ENCODE results near the gene PRRT1.
"Not testable (repeated sequence)": the region's sequence is repeated elsewhere in the genome, so short reads cannot be mapped to it uniquely, and the experiment has no call there.

The PRRT1 gene

DNA sequence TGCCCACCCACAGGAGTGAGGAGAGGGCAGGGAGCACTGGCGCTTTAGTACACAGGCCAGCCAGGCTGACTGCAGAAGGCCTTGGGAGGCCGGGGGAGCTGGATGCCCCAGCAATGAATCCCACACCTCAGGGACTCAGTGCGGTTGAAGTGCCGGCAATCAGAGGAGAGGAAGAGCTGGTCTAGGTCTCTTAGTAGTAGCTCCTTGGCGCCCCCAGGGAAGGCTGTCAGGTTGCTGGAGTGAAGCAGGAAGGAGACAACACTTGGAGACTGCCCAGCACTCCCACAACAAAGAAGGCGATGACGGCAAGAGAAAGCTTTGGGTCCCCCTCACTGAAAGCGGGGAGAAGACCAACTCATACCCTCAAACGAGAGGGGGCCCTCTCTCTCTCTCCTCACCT is 34.3 kb downstream of the PRRT1 start:
- DNase-seq: no peak

DNA sequence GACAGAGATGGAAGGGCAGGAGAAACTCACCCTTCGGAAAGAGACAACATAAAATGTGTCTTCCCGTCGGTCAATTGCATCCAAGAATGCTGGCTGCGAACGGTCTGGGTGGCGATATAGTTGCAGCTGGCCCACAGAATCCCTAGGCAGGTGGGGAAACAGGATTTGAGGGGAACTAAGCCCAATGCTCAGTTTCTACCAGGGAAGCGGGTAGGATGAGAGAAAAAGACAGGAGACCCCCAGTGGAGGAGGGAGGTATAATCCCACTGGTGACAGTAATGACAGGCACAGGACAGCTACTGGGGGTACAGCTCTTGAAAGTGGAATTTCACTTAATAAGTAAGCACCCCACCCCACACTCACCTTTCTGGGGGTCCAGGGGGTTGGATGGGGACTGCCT is 35.1 kb downstream of the PRRT1 start:
- DNase-seq: no peak

DNA sequence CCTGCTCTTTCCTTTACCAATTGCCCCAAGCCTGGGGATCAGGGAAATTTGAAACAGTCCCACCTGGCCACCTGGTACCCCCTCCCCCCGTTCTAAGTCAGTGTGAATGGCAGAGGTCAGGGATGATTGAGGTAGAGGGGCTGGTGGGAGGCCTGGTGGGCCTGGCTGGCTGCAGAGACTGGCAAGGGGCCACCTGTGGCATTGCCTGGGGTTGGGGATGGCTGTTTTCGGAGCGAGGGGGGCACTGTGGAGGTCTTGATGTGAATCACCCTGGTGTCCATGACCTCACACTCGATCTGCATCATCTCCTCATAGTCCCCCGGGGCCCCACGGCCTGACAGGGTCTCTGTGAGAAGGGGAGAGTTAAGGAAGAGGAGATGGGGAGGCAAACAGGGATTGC is 36.1 kb downstream of the PRRT1 start:
- DNase-seq: no peak

DNA sequence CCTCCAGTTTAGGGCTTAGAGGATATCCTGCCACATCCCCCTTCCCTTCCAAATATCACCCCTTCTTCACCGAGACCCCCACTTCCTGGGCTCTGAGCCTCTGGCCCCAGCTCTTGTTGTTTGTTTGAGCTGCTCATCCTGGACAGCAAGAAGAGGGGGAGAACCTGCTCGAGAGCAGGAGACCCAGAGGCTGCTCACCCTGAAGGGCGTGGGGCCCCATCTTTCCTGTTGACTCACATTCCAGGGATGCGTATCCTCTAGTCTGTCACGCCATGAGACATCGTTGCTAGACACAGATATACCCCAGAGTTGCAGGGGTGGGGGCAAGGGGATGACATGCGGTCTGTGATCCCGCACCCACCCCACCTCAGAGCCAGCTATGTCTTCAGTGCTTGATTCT is 36.9 kb downstream of the PRRT1 start:
- no peak for DNase-seq

DNA sequence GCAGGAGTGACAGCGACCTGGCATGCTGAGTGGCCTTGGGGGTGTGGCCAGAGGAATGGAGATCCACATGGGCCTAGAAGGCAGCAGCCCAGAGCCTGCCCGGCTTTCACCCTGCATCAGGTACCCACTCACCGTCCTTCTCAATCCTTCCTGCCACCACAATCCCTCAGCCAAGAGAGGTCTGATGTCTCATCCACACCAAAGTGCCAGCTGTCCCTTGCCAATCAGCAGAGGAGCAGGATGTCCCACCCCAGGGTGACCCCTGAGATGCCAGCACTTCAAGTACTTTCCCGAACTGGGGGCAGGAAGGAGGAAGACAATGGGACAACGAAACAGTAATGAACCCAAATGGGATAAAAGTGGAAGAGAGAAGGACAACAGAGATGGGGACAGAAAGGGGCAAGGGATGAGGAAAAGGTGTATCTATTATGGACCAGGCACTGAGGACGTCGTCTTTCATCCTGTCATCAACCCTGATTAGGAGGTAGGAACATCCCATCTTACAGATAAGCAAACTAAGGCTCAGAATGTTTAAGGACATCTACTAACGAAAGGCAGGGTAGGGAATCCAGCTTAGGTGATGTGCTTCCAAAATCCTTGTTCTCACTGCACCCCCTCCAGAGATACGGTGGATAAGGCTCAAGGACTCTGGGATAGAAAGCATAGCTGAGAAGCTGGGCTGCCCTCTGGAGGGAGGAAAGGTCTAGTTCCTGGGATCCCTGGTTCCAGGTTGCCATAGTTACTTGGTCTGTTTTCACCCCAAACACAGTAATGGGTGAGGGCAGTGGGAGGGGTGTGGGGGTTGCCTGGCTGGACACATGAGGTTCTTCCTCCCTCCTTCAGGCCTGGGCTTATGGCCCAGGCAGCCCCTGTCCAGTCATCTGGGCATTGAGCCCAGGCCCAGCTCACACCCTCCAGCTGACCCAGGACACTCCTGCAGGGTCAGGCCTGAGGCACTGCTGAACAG is 38.1 kb downstream of the PRRT1 start:
- no peak for DNase-seq

DNA sequence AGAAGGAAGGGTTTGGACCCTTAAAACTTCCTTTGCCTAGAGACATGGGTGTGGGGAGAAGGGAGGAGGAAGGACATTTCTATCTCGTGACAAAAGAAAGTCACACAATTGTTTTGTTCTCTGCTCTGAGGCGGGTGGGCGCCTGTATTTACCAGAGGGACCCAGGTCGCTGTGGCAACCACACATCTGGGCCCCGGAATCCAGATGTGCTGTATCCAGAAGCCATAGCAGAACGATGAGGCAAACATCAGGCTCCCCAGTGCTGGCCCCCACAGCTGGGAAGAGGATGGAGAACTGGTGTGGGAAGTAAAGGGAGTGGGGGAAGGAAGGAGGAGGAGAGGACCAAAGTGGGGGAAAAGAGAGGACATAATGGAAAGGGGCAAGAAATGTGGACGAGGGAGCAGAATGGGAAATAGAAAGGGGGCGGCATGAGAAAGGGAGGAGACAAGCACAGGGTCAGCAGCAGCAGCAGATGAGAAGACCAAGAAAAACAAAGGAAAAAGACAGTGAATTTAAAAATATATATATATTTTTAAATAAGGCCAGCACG is 39.2 kb downstream of the PRRT1 start:
- no peak for DNase-seq

DNA sequence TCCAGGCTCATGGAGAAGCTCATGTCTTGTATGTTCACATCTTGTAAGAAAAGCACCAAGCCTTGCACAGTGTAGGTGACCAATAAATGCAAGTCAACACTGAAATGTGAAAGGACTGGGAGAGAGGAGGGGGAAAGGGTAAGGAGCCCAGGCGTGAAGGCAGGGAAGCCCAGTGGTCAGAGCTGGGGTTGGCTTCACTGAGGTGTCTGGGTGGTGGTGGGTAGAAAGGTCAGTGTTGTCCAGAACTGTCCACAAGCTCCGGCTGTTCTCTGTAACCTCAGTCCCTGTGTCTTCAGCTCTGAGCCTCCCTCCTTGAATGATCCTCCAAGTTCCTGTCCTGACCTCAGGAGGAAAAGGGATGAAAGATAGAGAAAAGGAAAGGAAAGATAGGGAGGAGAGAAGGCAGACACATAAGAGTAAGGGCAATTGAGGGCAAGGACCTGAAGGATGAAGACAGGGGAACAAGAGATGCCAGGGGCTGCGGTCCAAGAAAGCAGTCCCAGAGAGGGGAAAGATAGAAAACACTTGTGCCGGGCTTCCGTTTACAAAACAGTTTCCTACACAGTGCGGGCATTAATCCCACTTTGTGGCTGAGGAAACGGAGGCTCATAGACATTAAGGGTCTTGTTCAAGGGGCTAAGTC is 40.2 kb downstream of the PRRT1 start:
- no peak for DNase-seq

DNA sequence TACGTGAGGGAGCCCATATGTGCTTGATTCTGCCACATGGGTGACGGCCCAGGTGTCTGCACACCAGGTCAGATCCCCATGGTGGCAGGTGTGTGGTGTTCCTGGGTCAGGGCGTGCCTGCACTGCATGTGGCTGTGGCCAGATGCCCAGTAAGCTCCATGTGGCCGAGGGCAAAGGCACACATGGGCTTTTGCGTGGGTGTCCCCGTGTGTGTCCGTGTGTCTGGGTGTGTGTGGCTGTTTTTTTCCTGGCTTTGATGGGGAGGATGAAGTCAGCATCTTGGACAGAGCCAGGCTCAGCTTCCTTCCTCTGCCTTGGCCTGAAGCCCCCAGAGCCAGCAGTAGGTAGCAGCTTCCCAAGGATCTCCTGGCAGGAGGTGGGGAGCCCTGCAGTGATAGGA is 41.1 kb downstream of the PRRT1 start:
- no peak for DNase-seq

DNA sequence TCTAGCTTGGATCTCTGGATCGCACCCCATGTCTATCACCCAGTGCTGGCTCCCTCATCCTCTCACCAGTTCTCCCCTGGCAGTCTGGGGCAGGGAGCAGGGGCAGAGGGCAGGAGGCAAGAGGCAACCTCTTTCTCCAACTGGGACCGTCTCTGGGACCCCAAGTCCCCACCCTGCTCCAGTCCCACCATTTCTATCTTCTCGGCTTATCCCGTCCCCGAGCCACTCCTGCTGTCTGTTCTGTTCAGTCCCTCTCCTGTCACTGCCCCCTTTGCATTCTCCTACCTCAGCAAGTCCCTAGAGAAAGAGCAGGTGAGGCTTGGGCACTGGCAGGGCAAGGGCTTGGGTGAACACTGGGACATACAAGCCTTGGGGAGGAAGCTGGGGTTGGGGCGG is 42.0 kb downstream of the PRRT1 start:
- DNase-seq: no peak

DNA sequence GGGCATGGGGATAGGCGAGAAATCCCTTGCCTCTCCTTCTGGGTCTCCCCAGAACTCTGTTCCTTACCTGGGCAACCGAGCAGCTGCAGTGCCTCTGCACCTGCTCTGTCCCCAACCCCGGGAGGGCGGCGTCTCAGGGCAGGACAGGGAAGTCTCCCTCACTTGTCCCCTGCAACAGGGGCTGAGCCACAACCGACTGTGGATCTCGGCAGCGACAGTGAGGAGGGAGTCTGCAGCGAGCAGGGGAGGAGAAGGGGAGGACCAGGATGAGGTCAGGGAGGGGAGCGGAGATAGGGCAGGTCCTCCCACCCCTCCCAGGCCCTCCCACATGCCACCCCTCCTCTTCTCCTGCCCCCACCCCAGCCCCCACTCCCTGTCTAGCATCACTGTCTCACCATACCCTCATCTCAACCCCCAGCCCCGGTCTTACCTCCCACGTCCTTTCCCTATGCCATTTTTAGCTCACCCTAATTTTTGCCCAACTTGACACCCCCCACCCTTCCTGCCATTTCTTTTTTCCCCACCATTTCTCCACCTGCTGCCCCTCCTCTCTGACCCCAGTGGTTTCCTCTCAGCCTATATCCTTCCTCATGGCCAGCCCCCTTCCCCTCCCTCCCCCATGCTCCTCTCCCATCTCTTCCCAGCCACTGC is 42.5 kb downstream of the PRRT1 start, which contains the start of gene TNXB:
Gene TNXB, minus strand, starts transcription at position 225 of the 651 bp plus-strand sequence. CDS start 11,140 bp downstream, outside the sequence.
- no peak for DNase-seq

DNA sequence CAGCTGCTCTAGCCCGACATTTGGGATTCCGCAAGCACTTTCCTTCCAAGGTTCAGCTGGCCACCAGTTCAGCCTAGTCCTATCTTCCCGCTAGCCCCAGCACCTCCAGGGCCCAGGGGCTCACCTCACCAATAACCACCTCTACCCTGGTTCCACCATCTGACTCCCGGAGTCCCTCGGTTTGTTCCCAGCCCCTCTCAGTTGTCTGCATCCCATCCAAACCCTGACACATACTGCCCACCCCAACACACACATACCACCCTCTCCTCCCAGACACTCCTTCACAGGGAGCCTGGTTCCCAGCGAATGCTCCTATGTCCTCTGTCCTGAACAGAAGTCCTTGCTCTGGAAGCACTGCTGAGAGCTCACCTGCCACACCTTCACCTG is 43.0 kb downstream of the PRRT1 start:
- DNase-seq: no peak

DNA sequence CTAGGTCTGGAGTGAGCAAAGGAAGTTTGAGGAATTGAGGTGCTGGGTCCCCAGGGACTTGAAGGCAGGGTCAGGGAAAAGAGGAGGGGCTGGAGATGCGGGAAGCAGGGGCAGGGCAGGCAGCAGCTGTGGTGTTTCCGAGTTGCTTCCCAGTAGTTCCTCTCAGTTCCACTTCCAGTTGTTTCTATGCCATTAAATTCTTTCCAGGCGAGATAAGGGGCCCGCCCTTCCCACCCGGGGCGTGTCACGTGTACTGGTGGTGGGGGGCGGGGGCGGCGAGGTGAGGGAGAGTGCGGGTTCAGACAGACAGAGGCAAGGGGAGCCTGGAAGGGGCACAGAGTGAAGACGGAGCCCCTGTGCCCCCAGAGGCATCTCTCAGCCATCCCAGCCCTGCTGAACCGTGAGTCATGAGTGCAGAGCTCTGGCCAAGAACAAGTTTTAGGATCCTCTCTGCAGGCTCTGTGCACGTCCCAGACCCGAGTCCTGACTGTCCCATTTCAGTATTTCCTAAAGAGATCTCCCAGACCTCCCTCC is 43.6 kb downstream of the PRRT1 start:
- no peak for DNase-seq

DNA sequence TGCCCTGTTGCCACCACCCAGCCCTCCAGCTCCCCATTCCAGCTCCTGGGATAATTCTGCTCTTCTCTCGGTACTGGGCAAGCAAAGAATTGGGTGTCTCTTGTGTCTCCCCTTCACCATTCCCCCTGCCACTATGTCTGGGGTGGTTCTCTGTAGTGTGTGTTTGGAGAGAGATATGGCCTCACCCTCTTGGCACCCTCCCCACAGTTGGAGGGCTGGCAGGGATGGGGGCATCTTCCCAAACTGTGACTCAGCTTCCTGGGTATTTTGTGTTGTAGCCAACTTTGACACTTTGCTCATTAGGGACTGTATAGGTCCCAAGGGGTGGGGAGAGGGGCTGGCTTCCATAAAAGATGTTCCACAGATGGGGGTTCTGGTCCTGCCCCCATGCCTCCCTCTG is 44.3 kb downstream of the PRRT1 start:
- DNase-seq: no peak

DNA sequence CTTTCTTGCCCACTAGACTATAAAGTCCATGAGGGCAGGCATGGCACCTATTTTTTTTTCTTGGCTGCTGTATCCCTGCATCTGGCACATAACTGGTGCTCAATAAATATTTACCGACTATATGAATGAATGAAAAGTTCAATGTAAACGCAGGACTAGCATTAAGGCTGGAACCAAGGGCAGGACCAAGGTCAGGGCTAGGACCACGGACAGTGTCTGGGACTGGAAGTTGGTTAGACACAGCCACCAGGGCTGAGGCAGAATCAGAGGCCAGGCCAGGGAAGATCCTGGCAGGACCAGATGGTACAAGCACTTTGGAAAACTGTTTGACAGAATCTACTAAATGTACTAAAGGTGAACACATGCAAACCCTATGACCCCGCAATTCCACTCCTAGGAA is 46.3 kb downstream of the PRRT1 start:
- no peak for DNase-seq

DNA sequence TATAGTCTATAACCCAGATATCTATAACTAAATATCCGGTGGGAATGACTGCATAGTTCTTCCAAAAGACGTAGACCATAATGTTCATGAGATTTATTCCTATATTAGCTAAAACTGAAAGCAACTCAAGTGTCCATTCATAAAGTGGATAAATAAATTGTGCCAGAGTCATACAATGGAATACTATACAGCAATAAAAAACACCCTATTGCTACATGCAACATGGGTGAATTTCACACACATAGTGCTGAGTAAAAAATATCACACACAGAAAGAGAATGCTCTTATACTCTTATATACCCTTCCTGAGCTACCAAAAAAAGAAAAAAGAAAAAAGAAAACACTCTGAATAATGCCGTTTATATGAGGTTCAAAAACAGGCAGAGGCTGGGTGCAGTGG is 49.5 kb downstream of the PRRT1 start:
- no peak for DNase-seq

DNA sequence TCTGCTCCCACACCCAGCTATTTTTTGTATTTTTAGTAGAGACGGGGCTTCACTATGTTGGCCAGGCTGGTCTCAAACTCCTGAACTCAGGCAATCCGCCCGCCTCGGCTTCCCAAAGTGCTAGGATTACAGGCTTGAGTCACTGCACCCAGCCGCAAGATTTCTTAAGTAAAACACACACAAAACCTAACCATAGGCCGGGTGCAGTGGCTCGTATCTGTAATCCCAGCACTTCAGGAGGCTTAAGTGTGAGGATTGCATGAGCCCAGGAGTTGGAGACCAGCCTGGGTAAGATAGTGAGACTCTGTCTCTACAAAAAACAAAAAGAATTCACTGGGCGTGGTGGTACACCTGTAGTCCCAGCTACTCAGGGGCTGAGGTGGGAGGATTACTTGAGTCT is 51.5 kb downstream of the PRRT1 start:
- not testable (repeated sequence) for DNase-seq
